ENCODE measurements around the gene ALKAL2.

The ALKAL2 gene

GRCh38 chr2:264493-265468, 23.1 kb downstream of the ALKAL2 start, which contains the start of gene ACP1:
Gene ACP1 (plus strand): TSS chr2:264947. CDS start chr2:264965, 18 bp downstream.
- H3K27ac ChIP-seq, result peak within 1 kb of the TSS; percentile 98
- H3K4me3 ChIP-seq (ENCODE audit: low read depth, low read length), result peak within 1 kb of the TSS; percentile 98
- no peak for TF ChIP-seq CTCF (IDR thresholded peaks at IDR 0.05; ENCODE audit: low read depth, low read length)
- peak; percentile 96 for DNase-seq
- peaks cover 24% of the 10 kb centered on the region for H3K36me3 ChIP-seq
- no peaks in the 10 kb centered on the region for H3K9me3 ChIP-seq (ENCODE audit: severe bottlenecking)
- no peaks in the 10 kb centered on the region for H3K27me3 ChIP-seq (ENCODE audit: insufficient read depth, low read depth, severe bottlenecking)

GRCh38 chr2:263774-264492, 24.0 kb downstream of the ALKAL2 start, which contains the start of gene SH3YL1:
Gene SH3YL1 (minus strand): TSS chr2:264032. CDS start chr2:263984, 48 bp downstream.
- no peaks in the 10 kb centered on the region for H3K9me3 ChIP-seq (ENCODE audit: severe bottlenecking)
- no peak for DNase-seq
- H3K27ac ChIP-seq, result peak within 1 kb of the TSS; percentile 98
- H3K4me3 ChIP-seq (ENCODE audit: low read depth, low read length), result peak within 1 kb of the TSS; percentile 98
- TF ChIP-seq CTCF (IDR thresholded peaks at IDR 0.05; ENCODE audit: low read depth, low read length), result no peak
- peaks cover 17% of the 10 kb centered on the region for H3K36me3 ChIP-seq
- H3K27me3 ChIP-seq (ENCODE audit: insufficient read depth, low read depth, severe bottlenecking), result no peaks in the 10 kb centered on the region

GRCh38 chr2:263022-263738, 24.7 kb downstream of the ALKAL2 start:
- Histone ChIP-seq H3K9me3 (ENCODE audit: severe bottlenecking) (no peaks in the 10 kb centered on the region), H3K27me3 (ENCODE audit: insufficient read depth, low read depth, severe bottlenecking) (no peaks in the 10 kb centered on the region), H3K36me3 (peaks cover 14% of the 10 kb centered on the region), H3K27ac (no peak overlapping the region), H3K4me3 (ENCODE audit: low read depth, low read length) (no peak overlapping the region)
- no peak for TF ChIP-seq CTCF (IDR thresholded peaks at IDR 0.05; ENCODE audit: low read depth, low read length)
- DNase-seq, result no peak

GRCh38 chr2:262117-262516, 25.8 kb downstream of the ALKAL2 start:
- no peak overlapping the region for H3K4me3 ChIP-seq (ENCODE audit: low read depth, low read length)
- peaks cover 14% of the 10 kb centered on the region for H3K36me3 ChIP-seq
- no peak overlapping the region for H3K27ac ChIP-seq
- DNase-seq, result no peak
- no peak for TF ChIP-seq CTCF (IDR thresholded peaks at IDR 0.05; ENCODE audit: low read depth, low read length)
- peaks cover 9% of the 10 kb centered on the region for H3K9me3 ChIP-seq (ENCODE audit: severe bottlenecking)
- no peaks in the 10 kb centered on the region for H3K27me3 ChIP-seq (ENCODE audit: insufficient read depth, low read depth, severe bottlenecking)

GRCh38 chr2:260507-261161, 27.3 kb downstream of the ALKAL2 start:
- DNase-seq, result no peak
- Histone ChIP-seq H3K27me3 (ENCODE audit: insufficient read depth, low read depth, severe bottlenecking) (no peaks in the 10 kb centered on the region), H3K4me3 (ENCODE audit: low read depth, low read length) (no peak overlapping the region), H3K9me3 (ENCODE audit: severe bottlenecking) (peaks cover 10% of the 10 kb centered on the region), H3K36me3 (peaks cover 8% of the 10 kb centered on the region), H3K27ac (no peak overlapping the region)
- no peak for TF ChIP-seq CTCF (IDR thresholded peaks at IDR 0.05; ENCODE audit: low read depth, low read length)

Measured in WERI-Rb-1 (cell line).